HG03342 (cell line): Measurements from ENCODE around the gene SLX9.

ENCODE experiments used
- ATAC-seq: cut with Tn5 transposase; IDR thresholded peaks from one replicate; pipeline ENCODE4 v1.9.1; 2021; ENCODE audit warnings: mild to moderate bottlenecking, moderate library complexity; ENCODE audit not compliant: unreplicated experiment

Gene SLX9

DNA sequence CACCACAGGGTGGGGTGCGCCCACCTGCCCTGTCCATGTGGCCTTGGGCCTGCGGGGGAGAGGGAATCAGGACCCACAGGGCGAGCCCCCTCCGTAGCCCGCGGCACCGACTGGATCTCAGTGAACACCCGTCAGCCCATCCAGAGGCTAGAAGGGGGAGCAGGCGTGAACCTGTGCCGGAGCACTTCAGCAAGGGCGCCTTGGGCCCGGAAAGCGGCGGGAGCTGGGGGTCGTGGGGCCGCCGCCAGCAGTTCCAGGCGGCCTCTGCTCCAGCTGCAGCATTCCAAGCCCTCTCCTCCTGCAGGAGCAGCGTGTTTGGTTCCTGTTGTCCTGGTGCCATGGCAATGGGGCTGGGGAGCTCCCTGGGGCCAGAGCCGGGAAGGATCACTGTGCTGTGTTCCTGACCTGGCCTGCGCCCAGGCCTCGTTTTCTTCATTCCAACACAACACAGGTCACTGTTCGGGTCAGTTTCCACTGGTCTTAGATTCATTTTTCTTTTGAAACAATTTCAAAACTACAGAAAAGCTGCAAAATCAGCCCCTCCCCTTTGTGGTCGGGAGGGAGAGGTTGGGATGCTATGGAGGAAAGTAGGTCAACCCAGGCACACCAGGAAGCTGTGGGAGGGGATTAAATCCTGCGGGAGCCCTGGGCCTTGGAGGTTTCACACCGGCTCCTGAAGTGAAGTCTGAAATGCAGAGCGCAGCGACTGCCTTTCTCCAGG is 18.8 kb downstream of the SLX9 start:
- ATAC-seq, result no peak

DNA sequence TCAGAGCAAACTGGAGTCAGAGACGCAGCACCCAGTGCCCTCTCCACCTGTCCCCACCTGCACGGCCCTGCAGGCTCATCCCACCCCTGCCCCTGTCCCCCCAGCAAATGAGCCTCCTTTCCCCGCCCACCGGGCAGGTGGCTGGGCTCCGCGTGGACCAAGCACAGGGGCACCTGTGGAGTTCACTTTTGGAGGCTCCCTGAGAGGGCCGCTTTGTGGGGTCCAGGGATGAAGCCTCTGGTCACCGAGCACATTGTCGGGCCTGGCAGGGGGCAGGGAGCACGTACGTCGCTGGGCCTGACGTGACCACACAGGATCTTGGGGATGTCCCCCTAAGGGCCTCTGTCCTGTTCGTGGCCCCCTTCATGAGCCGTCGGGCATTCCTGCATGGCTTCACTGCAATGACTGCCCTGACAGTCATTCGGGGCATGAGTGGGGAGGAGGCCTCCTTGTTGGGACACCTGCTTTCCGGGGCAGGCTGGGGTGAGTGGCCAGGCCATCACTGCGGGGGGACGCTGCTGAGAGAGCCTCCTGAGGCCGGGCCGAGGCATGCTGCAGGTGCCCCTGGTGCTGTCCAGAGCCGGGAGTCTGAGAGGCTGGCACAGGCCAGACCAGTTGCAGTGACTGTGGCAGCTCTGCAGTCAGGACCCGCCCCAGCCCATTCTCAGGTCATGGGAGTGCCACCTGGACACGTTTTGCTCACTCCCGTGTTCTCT is 19.7 kb downstream of the SLX9 start:
- ATAC-seq, result no peak

DNA sequence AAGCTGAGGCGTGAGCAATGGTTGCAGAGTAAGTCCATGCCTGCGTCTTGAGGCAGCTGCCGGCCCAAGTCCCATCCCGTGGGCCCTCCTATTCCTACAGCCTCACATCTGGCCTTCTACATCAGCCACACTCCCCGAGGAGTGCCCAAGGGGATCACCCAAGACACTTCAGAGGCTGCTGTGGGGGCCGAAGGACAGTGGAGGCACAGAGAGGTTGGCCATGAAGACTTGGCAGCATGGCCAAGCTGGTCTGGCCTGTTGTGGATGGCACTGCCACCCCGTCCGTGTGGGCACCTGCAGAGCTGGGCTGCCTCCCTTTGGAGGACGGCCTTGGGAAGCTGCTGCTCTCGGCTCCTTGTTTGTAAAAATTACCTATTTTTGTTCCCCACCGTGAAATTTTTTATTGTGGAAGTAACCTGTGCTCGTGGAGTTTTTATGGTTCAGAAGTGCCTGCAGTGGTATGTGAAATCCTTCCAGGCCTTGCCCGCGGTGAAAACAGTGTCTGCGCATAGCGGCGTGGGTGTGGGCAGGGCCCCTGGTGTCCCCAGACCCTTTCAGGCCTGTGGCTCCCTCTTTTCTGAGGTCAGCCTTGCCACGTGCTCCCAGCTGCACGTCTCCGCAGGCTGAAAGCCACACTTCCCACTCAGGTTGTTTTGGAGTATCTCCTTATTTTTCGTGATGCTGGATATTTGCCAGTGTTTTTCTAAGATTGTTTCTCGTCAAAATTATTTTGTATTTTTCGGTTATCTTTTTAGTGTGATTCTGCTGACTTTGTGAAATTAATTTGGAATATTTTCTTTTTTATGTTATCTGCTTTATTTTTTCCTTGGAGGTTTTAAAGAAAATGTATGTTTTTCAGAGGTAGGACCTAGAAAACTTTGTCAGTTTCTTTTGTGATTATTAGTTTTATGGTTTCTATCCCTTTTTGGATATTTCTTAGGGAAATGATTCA is 20.6 kb downstream of the SLX9 start:
- ATAC-seq, result no peak

DNA sequence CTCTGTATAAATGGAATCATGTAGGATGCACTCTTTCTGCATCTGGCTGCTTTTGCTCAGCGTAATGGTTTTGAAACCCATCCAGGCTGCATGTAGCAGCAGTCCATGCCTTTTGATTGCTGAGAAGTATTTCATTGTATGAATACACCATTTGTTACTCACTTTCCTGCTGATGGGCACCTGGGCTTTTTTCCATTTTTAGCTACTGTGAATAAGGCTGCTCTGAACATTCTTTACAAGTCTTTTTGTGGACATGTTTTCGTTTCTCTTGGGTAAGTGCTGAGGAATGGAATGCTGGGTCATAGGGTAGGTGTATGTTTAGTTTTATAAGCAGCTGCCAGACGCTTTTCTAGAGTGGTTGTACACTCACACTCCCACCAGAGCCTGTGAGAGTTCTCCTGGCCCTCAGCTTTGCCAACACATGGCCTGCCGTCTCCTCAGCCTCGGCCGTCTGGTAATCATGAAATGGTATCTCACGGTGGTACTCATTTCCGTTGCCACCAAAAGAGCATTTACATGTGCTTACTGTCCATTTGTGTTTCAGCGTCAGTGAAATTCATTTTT is 22.7 kb downstream of the SLX9 start:
- ATAC-seq, result no peak

DNA sequence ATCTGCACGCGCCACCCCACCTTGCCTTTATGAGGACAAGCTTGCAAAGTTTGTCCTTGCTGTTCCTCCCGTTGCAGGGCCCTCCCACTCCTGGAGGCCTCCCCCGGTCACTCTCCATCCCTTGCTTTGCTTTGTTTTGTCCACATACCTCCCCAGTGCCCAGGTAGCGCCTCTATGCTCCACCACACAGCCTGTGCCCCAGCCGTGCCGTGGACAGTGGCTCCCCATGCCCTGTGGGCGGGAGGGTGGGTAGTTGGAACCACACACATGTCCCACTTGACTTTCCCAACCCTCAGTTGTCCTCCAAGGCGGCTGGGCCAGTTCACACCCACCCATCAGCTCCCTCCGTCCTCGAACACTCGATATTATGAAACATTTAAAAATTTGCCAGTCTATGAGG is 24.6 kb downstream of the SLX9 start:
- ATAC-seq, result no peak

DNA sequence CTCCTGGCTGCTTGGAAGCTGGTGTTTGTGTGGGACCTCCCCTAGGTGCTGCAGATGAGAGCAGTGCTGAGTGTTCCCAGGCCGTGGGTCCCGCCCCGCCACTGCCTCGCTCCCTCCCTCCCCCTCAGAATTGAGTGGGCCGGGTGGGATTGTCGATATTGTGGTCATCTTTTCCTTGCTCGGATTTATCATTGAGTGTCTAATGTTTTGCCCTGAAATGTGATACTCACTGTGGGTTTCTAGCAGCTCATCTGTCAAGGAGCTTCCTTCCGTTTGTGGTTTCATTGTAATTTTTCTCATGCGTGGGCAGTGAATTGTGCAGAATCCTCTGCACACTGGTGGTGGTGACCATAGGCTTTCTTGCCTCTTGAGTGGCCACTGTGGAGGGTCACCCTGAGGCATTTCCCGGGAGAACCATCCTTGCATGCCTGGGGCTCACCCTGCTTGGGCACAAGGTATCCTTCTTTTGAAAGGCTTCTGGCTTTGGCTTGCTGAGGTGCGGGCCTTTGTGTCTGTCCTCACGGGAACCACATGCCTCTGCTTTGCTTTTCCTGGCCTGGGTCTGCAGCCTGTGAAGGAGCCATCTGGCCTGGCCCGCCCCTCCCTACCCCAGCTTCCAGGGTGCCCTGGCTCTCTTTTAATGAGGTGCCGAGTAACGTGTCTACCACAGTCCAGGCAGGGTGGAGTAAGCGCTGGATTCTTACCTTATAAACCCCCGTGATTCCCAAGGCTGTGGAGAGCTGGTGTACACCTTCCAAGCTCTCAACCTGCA is 25.6 kb downstream of the SLX9 start:
- ATAC-seq, result no peak

DNA sequence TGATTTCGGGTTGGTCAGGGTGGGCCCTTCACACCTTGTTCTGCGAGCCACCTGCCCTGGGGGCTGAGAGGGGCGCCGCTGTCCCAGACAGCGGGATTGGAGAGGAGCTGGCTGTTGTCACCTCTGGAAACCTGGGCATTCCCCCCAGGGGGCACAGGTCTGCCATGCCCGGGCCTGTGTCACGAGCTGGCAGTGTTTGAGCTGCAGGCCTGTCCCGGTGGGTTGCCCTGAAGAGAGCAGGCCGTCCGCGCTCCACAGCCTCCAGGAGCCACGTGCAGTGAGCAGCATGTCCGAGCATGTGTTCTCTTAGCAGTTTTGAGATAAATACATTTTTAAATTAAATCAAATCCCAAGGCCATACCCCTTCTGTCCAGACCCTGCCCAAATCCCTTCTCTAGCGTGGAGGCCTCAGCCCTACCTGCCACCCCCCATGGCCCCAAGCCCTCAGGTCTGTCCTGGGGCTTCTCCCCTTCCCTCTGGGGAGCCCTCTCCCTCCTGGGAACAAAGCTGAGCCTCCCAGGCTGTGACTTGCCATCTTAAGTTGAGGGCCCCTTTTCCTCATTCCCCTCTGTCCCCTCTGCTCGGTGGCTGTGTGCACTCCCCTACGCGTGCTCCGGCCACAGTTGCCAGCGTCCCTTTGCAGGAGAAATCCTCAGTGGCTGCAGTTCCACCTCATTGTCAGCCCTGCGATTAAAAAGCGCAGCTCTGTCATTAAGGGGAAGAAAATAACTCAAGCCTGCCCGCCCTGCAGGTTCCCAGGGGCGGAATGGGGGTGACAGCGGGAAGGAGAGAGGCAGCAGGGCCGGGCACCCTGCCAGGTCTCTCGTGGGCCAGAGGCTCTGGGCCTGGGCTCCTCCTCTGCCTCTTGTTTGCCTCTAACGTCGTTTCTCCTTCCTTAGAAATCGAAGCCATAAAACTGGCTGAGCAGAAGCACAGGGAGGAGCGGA is 26.6 kb downstream of the SLX9 start:
- ATAC-seq, result no peak

DNA sequence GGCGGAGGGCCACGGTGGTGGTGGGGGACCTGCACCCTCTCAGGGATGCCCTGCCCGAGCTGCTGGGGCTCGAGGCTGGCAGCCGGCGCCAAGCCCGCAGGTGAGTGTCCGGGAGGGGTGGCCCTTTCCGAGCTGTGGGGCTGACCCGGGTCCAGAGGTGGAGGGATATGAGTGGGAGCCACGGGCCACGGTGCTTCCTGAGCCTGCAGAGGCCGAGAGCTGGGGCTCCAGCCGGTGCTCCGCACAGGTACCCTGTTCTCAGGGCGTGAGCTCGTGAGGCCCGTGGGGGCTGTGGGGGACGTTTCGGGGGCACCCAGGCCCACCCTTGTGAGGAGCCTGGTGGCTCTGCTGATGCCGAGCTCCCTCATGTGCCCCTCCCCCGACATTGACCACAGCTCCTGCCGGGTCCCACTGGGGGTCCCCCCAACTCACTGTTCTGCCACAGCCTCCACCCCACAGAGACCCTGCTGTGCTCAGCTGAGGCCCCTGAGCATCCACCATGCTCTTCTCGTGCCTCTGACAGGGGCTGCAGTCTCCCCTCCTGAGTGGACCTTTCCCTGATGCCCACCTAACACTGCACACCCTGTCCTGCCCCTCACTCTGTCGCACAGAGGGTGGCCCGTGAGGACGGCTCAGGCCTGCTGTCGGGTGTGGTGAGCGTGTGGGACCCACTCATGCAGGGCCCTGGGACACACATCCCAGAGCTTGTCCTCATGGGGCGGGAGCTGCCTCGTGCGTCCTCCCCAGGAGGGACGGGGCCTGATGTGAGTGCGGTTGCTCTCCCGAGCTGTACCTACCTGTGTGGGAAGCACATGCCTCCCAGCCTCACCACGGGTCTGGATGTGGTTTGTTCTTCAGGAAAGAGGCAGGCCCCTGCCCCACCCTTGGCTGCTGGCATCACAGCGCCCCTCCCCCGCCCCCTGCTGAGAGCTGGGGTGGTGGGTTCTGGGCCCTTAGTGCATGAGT is 27.5 kb downstream of the SLX9 start:
- no peak for ATAC-seq

DNA sequence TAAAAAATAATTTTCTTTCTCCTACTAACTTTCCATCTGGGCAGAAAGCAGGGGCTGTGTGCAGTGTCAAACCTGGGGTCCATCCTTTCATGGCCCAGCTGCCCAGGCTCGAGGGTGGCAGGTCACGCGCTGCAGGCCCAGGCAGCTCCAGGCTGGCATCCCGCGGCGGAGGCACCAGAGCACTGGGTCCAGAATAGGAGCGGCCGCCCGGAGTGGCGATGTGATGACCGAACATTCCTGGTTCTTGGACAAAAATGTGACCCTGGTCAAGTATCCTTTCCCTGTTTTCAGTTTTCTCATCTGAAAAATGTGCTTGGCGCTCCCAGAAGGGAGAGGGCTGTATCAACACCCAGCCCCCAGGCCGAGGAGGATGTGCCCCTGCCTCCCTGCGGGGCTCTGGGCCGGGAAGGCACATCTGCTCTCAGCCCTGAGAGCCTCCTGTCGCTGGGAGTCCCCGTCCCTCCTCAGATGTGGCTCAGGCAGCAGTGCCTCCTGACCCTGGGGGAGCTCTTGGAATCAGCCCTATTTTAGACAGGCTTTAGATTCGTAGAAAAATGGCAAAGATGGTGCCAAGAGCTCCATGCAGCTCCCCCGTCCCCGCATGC is 29.3 kb downstream of the SLX9 start:
- ATAC-seq, result no peak

DNA sequence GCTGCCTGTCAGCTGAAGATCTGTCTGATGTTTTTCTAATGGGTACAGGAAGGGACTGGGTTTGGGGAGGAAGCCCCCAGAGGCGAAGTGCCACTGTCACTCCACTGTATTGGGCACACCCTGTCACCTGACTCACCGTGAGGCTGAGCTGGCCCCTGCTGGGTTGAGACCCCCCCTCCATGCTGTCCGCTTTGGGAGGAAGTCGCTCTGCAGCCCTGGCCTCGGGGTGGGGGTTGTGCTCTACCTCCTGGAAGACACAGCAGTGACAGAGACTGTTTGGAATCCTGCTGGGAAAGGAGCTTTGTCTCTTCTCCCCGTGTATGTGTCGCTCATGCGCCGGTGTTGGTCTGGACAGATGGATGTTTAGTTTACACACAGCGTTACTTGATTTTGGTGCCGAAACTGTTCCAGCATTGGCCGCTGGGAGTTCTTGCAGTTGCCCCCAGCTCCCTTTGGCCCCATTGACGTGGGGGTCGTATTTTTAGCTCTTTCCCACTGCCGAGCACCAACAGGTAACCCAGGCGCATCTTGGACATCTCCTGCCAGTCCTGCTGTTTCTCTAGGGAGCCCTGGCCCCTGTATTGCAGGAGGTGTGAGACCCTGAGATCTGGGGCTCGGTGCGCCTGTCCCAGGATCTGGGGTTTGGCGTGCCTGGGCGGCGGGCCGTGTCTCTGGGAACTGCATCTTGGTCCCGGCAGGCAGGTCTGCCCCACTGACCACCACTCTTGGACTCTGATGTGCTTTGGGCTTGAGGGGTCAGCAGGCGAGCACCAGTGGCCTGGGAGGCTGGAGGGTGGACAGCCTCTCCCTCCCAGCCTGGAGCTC is 30.3 kb downstream of the SLX9 start:
- ATAC-seq, result no peak

DNA sequence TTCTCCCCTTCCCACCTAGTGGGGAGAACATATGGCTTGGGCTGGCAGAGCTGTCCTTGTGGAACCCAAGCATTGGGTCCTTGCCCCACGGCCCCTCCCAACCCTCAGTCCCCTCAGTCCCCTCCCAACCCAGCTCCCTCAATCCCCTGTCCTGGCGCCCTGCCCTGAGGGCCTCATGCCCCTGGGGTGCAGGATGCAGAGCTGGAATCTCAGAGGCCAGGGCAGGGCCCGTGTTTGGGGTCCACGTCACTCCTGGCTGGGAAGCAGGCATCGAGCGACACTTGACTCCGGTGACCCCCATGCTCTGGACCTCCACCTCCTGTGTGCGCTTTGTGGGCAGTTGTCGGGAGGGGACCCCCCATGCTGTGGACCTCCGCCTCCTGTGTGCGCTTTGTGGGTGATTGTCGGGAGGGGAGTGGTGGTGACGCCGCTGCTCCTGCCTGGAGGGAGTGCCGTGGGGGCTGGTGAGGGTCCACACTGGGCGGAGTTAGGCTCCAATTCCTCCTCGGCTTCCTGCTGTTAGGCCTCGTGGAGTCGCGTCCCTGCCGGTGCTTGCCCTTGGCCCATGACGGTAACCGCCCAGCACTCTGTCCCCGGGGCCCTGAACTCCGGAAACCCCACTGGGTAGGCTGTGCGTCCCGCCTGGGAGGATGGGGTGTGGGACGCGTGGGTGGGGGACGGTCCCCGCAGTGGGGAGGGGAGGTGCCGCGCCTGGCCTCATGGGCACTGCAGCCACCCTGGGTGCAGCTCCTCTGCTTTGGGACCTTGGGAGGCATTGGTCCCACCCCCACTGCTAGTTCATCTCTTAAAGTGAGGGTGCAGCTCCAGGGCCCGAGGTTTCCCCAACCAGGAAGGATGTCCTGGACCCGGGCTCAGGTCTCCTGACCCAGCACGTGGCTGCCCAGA is 31.2 kb downstream of the SLX9 start:
- ATAC-seq, result no peak

DNA sequence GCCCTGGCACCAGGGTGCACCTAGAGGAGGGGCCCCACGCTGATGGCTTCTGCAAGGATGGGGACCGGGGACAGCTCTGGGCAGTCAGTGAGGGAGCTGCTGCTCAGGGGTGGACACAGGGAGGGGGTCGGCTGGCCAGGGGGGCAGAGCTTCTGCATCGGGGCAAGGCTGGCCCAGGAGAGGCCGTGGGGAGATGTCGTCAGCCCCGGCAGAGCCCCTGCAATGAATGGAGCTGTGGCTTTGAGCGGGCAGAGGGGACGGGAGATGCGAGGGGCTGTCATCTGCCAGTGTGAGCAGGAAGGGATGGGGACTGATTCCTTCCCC is 31.8 kb downstream of the SLX9 start:
- no peak for ATAC-seq

DNA sequence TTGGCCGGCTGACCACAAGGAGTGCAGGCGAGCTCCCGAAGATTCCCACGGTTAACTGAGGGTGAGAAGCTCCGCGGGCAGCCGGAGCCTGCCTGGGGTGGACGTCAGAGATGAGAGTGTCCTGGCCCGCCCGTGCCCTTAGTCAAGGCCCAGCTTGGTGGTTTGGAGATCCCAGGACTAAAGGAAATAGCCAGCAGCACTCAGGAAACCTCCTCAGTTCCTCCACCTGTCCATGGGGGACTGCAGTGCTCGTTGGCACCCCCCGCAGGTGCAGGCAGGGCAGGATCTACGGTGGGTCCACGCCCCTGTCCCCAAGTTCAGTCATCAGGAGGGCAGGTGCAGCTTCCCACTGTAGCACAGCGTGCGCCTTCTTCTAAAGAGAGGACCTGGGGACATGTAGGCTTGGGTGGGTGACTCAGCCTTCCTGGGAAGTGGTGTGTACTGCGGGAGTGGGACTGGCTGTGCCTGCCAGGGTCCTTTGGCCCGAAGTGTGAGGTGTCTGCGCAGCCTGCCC is 32.5 kb downstream of the SLX9 start:
- ATAC-seq, result no peak

DNA sequence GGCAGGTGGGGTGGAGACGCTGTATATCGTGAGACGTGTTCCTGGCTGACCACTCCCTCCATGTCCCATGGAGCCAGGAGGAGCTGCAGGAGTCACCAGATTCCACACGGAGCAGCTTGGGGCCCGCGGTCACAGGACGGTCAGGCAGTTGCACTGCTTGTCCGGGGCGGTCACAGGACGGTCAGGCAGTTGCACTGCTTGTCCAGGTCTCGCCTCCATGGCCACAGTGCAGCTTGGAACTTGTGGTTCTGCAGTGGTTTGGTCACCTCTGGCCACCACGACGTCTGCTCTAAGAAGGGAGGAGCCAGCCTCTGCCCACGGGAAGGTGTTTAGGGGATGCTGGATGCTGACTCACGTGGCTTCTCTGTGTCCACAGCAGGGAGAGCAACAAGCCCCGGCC is 33.0 kb downstream of the SLX9 start:
- no peak for ATAC-seq

DNA sequence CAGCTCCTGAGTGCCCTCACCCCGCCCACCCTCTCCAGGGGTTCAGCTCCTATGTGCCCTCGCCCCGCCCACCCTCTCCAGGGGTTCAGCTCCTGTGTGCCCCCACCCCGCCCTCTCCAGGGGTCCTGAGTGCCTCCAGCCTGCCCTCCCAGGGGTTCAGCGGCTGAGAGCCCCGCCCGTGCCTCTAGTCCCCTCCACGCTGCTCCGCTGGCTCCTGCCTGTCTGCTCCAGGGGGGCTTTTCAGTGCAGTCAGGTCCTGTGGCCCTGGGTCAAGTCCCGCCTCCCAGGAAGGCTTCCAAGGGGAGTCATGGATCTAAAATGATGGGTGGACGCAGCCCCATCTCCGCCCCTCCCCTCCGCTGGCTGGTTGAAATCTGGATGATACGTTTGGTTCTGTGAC is 33.8 kb downstream of the SLX9 start:
- no peak for ATAC-seq

DNA sequence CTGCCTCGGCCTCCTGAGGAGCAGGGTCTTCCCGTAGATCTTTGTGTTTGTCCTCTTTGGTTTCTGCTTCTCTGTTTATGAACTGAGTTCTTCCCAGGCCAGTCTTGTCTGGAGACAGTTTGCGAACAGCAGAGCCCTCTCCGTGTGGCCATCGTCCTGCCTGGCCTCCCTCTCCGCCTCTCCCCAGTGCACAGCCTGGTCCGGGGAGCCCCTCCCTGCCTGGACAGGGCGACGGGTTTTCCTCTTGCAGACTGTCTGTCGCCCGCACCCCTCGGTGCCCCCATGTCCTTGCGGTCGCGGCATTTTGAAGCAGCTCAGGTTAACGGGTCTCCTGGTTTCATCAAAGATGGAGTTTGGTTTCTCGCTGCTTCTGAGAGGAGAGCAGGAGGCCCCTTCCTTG is 34.8 kb downstream of the SLX9 start:
- no peak for ATAC-seq
